ENCODE data around the gene RETREG3. TPM values are rescaled to one million over a fixed set of nuclear protein-coding genes. Genes with fewer than 3 reads are reported as not detected.

Gene RETREG3
- total and polyA plus RNA-seq, 2 experiments from 2014 or later: 8.0 to 38.2 TPM

DNA sequence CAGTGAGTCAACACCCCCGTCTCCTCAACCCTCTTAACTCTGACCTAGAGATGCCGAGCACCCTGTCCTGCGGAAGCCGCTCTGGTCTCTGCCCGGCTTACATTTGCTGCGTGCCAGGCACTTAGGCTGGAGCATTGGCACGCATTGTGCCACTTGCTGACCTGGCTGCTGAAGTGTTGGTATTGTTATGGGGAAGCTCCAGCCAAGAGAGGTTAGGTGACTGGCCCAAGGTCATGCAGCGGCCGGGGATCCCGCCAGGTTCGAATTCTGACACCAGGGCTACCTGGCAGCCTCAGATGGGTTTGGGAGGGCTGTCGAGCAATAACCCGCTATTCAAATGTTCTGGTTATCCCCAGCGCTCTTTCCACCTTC, 61.5 kb downstream of the RETREG3 start:
- Histone ChIP-seq H3K27ac (ENCODE audit: low read depth) (no peak overlapping the region), H3K36me3 (ENCODE audit: insufficient read depth) (no peaks in the 10 kb centered on the region), H4K20me1 (replicated peaks; ENCODE audit: insufficient read depth) (peaks cover 6% of the 10 kb centered on the region; the same call in 1 of the 2 replicates), H3K9me2 (ENCODE audit: insufficient read depth) (no peaks in the 10 kb centered on the region), H3K4me1 (ENCODE audit: insufficient read depth) (peaks cover 4% of the 10 kb centered on the region; the same call in 1 of the 2 replicates), H3K27me3 (ENCODE audit: insufficient read depth) (0 out of 2 replicates have a peak, but pooled peaks cover 7% of the 10 kb centered on the region), H3K4me3 (peak overlapping the region; percentile 72), H3K4me2 (peak overlapping the region; percentile 84), H3K79me2 (replicated peaks; ENCODE audit: insufficient read depth) (0 out of 2 replicates have a peak, but pooled peaks cover 2% of the 10 kb centered on the region), H3F3A (replicated peaks; ENCODE audit: low read depth) (peaks cover 10% of the 10 kb centered on the region), H2AFZ (peak overlapping the region; percentile 92; the same call in 1 of the 2 replicates)
- Mint-ChIP-seq H3K4me3 (peak overlapping the region; percentile 66), H3K4me1 (peaks cover 8% of the 10 kb centered on the region; the same call in 2 of the 3 replicates), H3K27ac (no peak overlapping the region), H3K9me3 (no peaks in the 10 kb centered on the region), H3K27me3 (ENCODE audit: insufficient read depth, low read depth, poor library complexity) (peaks cover 7% of the 10 kb centered on the region), H3K36me3 (ENCODE audit: low read depth) (peaks cover 3% of the 10 kb centered on the region; the same call in 1 of the 3 replicates)
- DNase-seq (ENCODE audit: low spot score) (no peak), ATAC-seq (no peak)
- no peak for TF ChIP-seq EZH2 (IDR thresholded peaks at IDR 0.05; ENCODE audit: low read depth, unreplicated experiment)
- no peak for TF ChIP-seq EZH2phosphoT487 (IDR thresholded peaks at IDR 0.05; ENCODE audit: unreplicated experiment)
- no peak for TF ChIP-seq JUNB (IDR thresholded peaks at IDR 0.05; ENCODE audit: unreplicated experiment)
- no peak for TF ChIP-seq STAT1 (IDR thresholded peaks at IDR 0.05; ENCODE audit: unreplicated experiment)

DNA sequence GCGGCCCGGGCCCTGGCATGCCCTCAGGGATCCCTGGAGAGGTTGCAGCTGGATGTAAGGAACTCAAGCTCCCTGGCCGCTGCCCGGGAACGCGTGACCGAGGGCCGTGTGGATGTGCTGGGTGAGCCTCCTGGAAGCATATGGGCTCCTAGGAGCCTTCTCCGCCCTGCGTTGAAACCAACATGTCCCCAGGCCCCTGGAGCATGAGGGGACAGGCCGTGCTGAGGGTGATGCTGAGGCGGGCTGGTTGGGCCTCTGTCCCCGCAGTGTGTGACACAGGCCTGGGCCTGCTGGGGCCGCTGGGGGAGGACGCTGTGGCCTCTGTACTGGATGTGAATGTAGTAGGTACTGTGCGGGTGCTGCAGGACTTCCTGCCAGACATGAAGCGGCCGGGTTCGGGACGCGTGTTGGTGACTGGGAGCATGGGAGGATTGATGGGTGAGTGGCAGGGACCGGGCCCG, 62.1 kb downstream of the RETREG3 start:
- Histone ChIP-seq H3F3A (replicated peaks; ENCODE audit: low read depth) (peaks cover 14% of the 10 kb centered on the region), H3K4me1 (ENCODE audit: insufficient read depth) (peaks cover 4% of the 10 kb centered on the region; the same call in 1 of the 2 replicates), H2AFZ (no peak overlapping the region), H3K4me2 (no peak overlapping the region), H3K27me3 (ENCODE audit: insufficient read depth) (0 out of 2 replicates have a peak, but pooled peaks cover 7% of the 10 kb centered on the region), H3K9me2 (ENCODE audit: insufficient read depth) (no peaks in the 10 kb centered on the region), H3K27ac (ENCODE audit: low read depth) (no peak overlapping the region), H4K20me1 (replicated peaks; ENCODE audit: insufficient read depth) (peaks cover 6% of the 10 kb centered on the region; the same call in 1 of the 2 replicates), H3K79me2 (replicated peaks; ENCODE audit: insufficient read depth) (0 out of 2 replicates have a peak, but pooled peaks cover 2% of the 10 kb centered on the region), H3K36me3 (ENCODE audit: insufficient read depth) (no peaks in the 10 kb centered on the region), H3K4me3 (no peak overlapping the region)
- H3K36me3 Mint-ChIP-seq (ENCODE audit: low read depth): peaks cover 3% of the 10 kb centered on the region; the same call in 1 of the 3 replicates
- H3K27ac Mint-ChIP-seq: no peak overlapping the region
- H3K4me1 Mint-ChIP-seq: peaks cover 8% of the 10 kb centered on the region; the same call in 2 of the 3 replicates
- H3K27me3 Mint-ChIP-seq (ENCODE audit: insufficient read depth, low read depth, poor library complexity): peaks cover 7% of the 10 kb centered on the region
- ATAC-seq (no peak), DNase-seq (ENCODE audit: low spot score) (no peak)
- no peak overlapping the region for H3K4me3 Mint-ChIP-seq
- no peaks in the 10 kb centered on the region for H3K9me3 Mint-ChIP-seq
- TF ChIP-seq ZNF114 (CRISPR knock-in tag; IDR thresholded peaks at IDR 0.05) (no peak), JUNB (IDR thresholded peaks at IDR 0.05; ENCODE audit: unreplicated experiment) (no peak), EZH2 (IDR thresholded peaks at IDR 0.05; ENCODE audit: low read depth, unreplicated experiment) (no peak), CTCF (conservative IDR thresholded peaks at IDR 0.05; ENCODE audit: low read depth in 2 of 2) (no peak), ZNF331 (CRISPR knock-in tag; IDR thresholded peaks at IDR 0.05; ENCODE audit: low read depth) (no peak), CREB1 (CRISPR knock-in tag; IDR thresholded peaks at IDR 0.05; ENCODE audit: low read depth) (no peak), NANOG (IDR thresholded peaks at IDR 0.05; ENCODE audit: borderline replicate concordance) (no peak), POLR2AphosphoS5 (IDR thresholded peaks at IDR 0.05; ENCODE audit: low read depth) (no peak)
- TF ChIP-seq, protein P1, sequence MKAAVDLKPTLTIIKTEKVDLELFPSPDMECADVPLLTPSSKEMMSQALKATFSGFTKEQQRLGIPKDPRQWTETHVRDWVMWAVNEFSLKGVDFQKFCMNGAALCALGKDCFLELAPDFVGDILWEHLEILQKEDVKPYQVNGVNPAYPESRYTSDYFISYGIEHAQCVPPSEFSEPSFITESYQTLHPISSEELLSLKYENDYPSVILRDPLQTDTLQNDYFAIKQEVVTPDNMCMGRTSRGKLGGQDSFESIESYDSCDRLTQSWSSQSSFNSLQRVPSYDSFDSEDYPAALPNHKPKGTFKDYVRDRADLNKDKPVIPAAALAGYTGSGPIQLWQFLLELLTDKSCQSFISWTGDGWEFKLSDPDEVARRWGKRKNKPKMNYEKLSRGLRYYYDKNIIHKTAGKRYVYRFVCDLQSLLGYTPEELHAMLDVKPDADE (IDR thresholded peaks at IDR 0.05): no peak
- TF ChIP-seq, protein P2, sequence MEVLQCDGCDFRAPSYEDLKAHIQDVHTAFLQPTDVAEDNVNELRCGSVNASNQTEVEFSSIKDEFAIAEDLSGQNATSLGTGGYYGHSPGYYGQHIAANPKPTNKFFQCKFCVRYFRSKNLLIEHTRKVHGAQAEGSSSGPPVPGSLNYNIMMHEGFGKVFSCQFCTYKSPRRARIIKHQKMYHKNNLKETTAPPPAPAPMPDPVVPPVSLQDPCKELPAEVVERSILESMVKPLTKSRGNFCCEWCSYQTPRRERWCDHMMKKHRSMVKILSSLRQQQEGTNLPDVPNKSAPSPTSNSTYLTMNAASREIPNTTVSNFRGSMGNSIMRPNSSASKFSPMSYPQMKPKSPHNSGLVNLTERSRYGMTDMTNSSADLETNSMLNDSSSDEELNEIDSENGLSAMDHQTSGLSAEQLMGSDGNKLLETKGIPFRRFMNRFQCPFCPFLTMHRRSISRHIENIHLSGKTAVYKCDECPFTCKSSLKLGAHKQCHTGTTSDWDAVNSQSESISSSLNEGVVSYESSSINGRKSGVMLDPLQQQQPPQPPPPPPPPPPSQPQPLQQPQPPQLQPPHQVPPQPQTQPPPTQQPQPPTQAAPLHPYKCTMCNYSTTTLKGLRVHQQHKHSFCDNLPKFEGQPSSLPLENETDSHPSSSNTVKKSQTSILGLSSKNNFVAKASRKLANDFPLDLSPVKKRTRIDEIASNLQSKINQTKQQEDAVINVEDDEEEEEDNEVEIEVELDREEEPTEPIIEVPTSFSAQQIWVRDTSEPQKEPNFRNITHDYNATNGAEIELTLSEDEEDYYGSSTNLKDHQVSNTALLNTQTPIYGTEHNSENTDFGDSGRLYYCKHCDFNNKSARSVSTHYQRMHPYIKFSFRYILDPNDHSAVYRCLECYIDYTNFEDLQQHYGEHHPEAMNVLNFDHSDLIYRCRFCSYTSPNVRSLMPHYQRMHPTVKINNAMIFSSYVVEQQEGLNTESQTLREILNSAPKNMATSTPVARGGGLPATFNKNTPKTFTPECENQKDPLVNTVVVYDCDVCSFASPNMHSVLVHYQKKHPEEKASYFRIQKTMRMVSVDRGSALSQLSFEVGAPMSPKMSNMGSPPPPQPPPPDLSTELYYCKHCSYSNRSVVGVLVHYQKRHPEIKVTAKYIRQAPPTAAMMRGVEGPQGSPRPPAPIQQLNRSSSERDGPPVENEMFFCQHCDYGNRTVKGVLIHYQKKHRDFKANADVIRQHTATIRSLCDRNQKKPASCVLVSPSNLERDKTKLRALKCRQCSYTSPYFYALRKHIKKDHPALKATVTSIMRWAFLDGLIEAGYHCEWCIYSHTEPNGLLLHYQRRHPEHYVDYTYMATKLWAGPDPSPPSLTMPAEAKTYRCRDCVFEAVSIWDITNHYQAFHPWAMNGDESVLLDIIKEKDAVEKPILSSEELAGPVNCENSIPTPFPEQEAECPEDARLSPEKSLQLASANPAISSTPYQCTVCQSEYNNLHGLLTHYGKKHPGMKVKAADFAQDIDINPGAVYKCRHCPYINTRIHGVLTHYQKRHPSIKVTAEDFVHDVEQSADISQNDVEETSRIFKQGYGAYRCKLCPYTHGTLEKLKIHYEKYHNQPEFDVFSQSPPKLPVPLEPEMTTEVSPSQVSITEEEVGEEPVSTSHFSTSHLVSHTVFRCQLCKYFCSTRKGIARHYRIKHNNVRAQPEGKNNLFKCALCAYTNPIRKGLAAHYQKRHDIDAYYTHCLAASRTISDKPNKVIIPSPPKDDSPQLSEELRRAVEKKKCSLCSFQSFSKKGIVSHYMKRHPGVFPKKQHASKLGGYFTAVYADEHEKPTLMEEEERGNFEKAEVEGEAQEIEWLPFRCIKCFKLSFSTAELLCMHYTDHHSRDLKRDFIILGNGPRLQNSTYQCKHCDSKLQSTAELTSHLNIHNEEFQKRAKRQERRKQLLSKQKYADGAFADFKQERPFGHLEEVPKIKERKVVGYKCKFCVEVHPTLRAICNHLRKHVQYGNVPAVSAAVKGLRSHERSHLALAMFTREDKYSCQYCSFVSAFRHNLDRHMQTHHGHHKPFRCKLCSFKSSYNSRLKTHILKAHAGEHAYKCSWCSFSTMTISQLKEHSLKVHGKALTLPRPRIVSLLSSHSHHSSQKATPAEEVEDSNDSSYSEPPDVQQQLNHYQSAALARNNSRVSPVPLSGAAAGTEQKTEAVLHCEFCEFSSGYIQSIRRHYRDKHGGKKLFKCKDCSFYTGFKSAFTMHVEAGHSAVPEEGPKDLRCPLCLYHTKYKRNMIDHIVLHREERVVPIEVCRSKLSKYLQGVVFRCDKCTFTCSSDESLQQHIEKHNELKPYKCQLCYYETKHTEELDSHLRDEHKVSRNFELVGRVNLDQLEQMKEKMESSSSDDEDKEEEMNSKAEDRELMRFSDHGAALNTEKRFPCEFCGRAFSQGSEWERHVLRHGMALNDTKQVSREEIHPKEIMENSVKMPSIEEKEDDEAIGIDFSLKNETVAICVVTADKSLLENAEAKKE (CRISPR knock-in tag; IDR thresholded peaks at IDR 0.05): no peak
